A673 (cell line): Measurements from ENCODE around the gene CRACR2A. TPM values are rescaled to one million over a fixed set of nuclear protein-coding genes. Genes with fewer than 3 reads are reported as not detected.

Source experiments
- BruUV-seq: library from RNA; stranded (reverse); fragments of 400-500 nt; replicated peaks from 2 replicates; lab custom pipeline; 2021; lab: Mats Ljungman, UMichigan
- CTCF ChIA-PET: fragments of 300-600 bp; sonication (Branson Sonifier 250); formaldehyde crosslinking; loops from one replicate; lab custom pipeline; 2022; ENCODE audit warnings: antibody characterized with exemption; lab: Charles Lee
- POLR2A ChIA-PET: fragments of 300-600 bp; sonication (Branson Sonifier 250); formaldehyde crosslinking; loops from one replicate; lab custom pipeline; 2022; ENCODE audit warnings: antibody characterized with exemption; ENCODE audit not compliant: low non-redundant PET; lab: Charles Lee
- DNase-seq: peaks from one replicate; pipeline ENCODE4 v3.0.0-alpha.2; 2015; ENCODE audit warnings: low spot score
- H3K27ac ChIP-seq: fragments of 200-600 bp; sonication (generic); 2 replicates; pipeline ENCODE4 v1.5.1; 2016; ENCODE audit warnings: mixed run types, low read depth, mild to moderate bottlenecking, mixed read lengths, antibody characterized with exemption, low read length; ENCODE audit not compliant: poor library complexity, severe bottlenecking
- H3K27me3 ChIP-seq: fragments of 200-600 bp; sonication (generic); replicated peaks from 2 replicates; pipeline ENCODE4 v1.6.1; 2017; ENCODE audit warnings: mixed run types, low read depth, mild to moderate bottlenecking, mixed read lengths, antibody characterized with exemption, low read length; ENCODE audit not compliant: insufficient read depth, poor library complexity
- H3K36me3 ChIP-seq: fragments of 200-600 bp; sonication (generic); 2 replicates; pipeline ENCODE4 v1.6.1; 2016; ENCODE audit warnings: mixed run types, mild to moderate bottlenecking, mixed read lengths, antibody characterized with exemption, low read length; ENCODE audit not compliant: insufficient read depth, poor library complexity, severe bottlenecking
- H3K4me1 ChIP-seq: fragments of 200-600 bp; sonication (generic); 2 replicates; pipeline ENCODE4 v1.6.1; 2017; ENCODE audit warnings: mixed run types, mild to moderate bottlenecking, mixed read lengths, antibody characterized with exemption, low read length; ENCODE audit not compliant: insufficient read depth, poor library complexity, severe bottlenecking
- H3K4me3 ChIP-seq: fragments of 200-600 bp; sonication (generic); 2 replicates; pipeline ENCODE4 v1.5.1; 2016; ENCODE audit warnings: low read depth, mixed run types, mild to moderate bottlenecking, mixed read lengths, low read length; ENCODE audit not compliant: poor library complexity, severe bottlenecking
- H3K9me3 ChIP-seq: fragments of 200-600 bp; sonication (generic); 2 replicates; pipeline ENCODE4 v1.6.1; 2016; ENCODE audit warnings: mixed run types, low read depth, mild to moderate bottlenecking, mixed read lengths, antibody characterized with exemption, low read length; ENCODE audit not compliant: poor library complexity, severe bottlenecking
- CTCF ChIP-seq: fragments of 300-800, 200-600 bp; sonication (generic); conservative IDR thresholded peaks from 2 replicates; pipeline ENCODE4 v1.5.1; 2017; ENCODE audit warnings: low read depth, mild to moderate bottlenecking, antibody characterized with exemption, low read length, moderate library complexity, mixed read lengths
- EZH2 ChIP-seq: fragments of 200-600 bp; sonication (generic); IDR thresholded peaks from 2 replicates; pipeline ENCODE4 v1.6.1; 2017; ENCODE audit warnings: borderline replicate concordance, low read depth, mild to moderate bottlenecking, mixed read lengths, antibody characterized with exemption, low read length; ENCODE audit not compliant: poor library complexity, severe bottlenecking
- intact Hi-C: fragments of 100-400 bp; cut with micrococcal nuclease; formaldehyde crosslinking; loops from one replicate; pipeline ENCODE4 v1.10.0; 2022; ENCODE audit not compliant: unreplicated experiment
- total RNA-seq: library from RNA; stranded (reverse); gene quantifications from 2 replicates; pipeline ENCODE4 v1.2.3, GENCODE V29; 2021

The CRACR2A gene
- total RNA-seq, 1 experiment from 2014 or later, result 0.13 TPM

- Histone ChIP-seq H3K4me3 (no peak overlapping the region), H3K36me3 (no peaks in the 10 kb centered on the region), H3K27ac (no peak overlapping the region), H3K27me3 (no peaks in the 10 kb centered on the region), H3K9me3 (no peaks in the 10 kb centered on the region), H3K4me1 (no peaks in the 10 kb centered on the region)
- intact Hi-C loops, result no loop called here
- TF ChIP-seq EZH2, result no peak
- no peak for TF ChIP-seq CTCF
- ChIA-PET CTCF (no interaction called here), POLR2A (no interaction called here)
- no peak for DNase-seq
- no TSS peak for BruUV-seq
Observed at GRCh38 chr12:3589745-3590144, 163.2 kb downstream of the CRACR2A start.

GRCh38 chr12:3587402-3588013, 165.4 kb downstream of the CRACR2A start:
- H3K4me1 ChIP-seq, result no peaks in the 10 kb centered on the region
- DNase-seq, result no peak
- CTCF ChIA-PET, result no interaction called here
- no peak overlapping the region for H3K27ac ChIP-seq
- H3K27me3 ChIP-seq, result no peaks in the 10 kb centered on the region
- no peaks in the 10 kb centered on the region for H3K36me3 ChIP-seq
- no peak overlapping the region for H3K4me3 ChIP-seq
- intact Hi-C loops, result no loop called here
- POLR2A ChIA-PET, result no interaction called here
- no TSS peak for BruUV-seq
- no peak for TF ChIP-seq CTCF
- TF ChIP-seq EZH2, result no peak
- H3K9me3 ChIP-seq, result no peaks in the 10 kb centered on the region

GRCh38 chr12:3583656-3584334, 169.1 kb downstream of the CRACR2A start:
- ChIA-PET POLR2A (no interaction called here), CTCF (no interaction called here)
- no peak for DNase-seq
- no TSS peak for BruUV-seq
- H3K9me3 ChIP-seq, result no peaks in the 10 kb centered on the region
- H3K27ac ChIP-seq, result no peak overlapping the region
- intact Hi-C loops, result no loop called here
- H3K27me3 ChIP-seq, result no peaks in the 10 kb centered on the region
- no peak overlapping the region for H3K4me3 ChIP-seq
- H3K4me1 ChIP-seq, result no peaks in the 10 kb centered on the region
- TF ChIP-seq CTCF (no peak), EZH2 (no peak)
- H3K36me3 ChIP-seq, result no peaks in the 10 kb centered on the region
